Nephron (organoid): ENCODE results near the gene CYP2S1.

ENCODE experiments used
- H3K27ac Mint-ChIP-seq, 3 experiments: 2 replicates each; pipeline ENCODE4 v1.8.0; 2020; ENCODE audit warnings: mixed read lengths in 3 of 3, mild to moderate bottlenecking in 2 of 3, moderate library complexity in 1 of 3
- H3K27me3 Mint-ChIP-seq: 2 replicates; pipeline ENCODE4 v1.8.0; 2021; ENCODE audit warnings: low read depth, mild to moderate bottlenecking, moderate library complexity, mixed read lengths
- H3K36me3 Mint-ChIP-seq: 2 replicates; pipeline ENCODE4 v1.8.0; 2020; ENCODE audit warnings: low read depth, mixed read lengths
- H3K4me1 Mint-ChIP-seq: 2 replicates; pipeline ENCODE4 v1.8.0; 2020; ENCODE audit warnings: mixed read lengths
- H3K4me3 Mint-ChIP-seq, 3 experiments: 2 replicates each; pipeline ENCODE4 v1.8.0; 2020; ENCODE audit warnings: mild to moderate bottlenecking in 3 of 3, mixed read lengths in 3 of 3, moderate library complexity in 2 of 3
- H3K9me3 Mint-ChIP-seq: 2 replicates; pipeline ENCODE4 v1.8.0; 2020; ENCODE audit warnings: mixed read lengths
- CTCF ChIP-seq, 3 experiments: fragments of 200-600 bp; sonication (generic); IDR thresholded peaks; one replicate each; pipeline ENCODE4 v1.5.0; 2021; ENCODE audit warnings: antibody characterized with exemption in 3 of 3; ENCODE audit not compliant: unreplicated experiment in 3 of 3

CYP2S1 gene

GRCh38 chr19:41234512-41235168 is 41.6 kb downstream of the CYP2S1 start:
- Mint-ChIP-seq H3K27ac (no peak overlapping the region), H3K9me3 (no peaks in the 10 kb centered on the region), H3K4me3 (no peak overlapping the region), H3K36me3 (peaks cover 9% of the 10 kb centered on the region), H3K27me3 (no peaks in the 10 kb centered on the region), H3K4me1 (no peaks in the 10 kb centered on the region)
- no peak for TF ChIP-seq CTCF (IDR thresholded peaks at IDR 0.05; ENCODE audit: unreplicated experiment in 3 of 3)

GRCh38 chr19:41235480-41235879 is 42.5 kb downstream of the CYP2S1 start:
- Mint-ChIP-seq H3K9me3 (no peaks in the 10 kb centered on the region), H3K27ac (no peak overlapping the region), H3K36me3 (peaks cover 9% of the 10 kb centered on the region), H3K4me3 (no peak overlapping the region), H3K4me1 (no peaks in the 10 kb centered on the region), H3K27me3 (no peaks in the 10 kb centered on the region)
- TF ChIP-seq CTCF (IDR thresholded peaks at IDR 0.05; ENCODE audit: unreplicated experiment in 3 of 3) = no peak

GRCh38 chr19:41238244-41238643 is 45.2 kb downstream of the CYP2S1 start:
- Mint-ChIP-seq H3K4me1 (no peaks in the 10 kb centered on the region), H3K27me3 (no peaks in the 10 kb centered on the region), H3K36me3 (peaks cover 9% of the 10 kb centered on the region)

DNA sequence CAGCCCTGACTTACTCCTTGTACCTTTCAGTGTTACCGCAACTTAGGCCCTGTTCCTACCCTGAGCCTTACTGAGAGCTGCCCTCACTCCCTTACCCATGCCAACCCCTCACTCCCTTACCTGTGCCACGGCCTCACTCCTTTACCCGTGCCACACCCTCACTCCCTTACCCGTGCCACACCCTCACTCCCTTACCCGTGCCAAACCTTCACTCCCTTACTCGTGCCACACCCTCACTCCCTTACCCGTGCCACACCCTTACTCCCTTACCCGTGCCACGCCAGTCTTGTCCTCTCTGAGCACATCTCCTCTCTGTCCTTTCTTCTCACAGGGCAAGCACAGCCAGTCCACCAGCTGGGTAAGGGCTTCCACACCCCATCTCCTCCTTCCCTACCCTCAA is 46.3 kb downstream of the CYP2S1 start:
- H3K27me3 Mint-ChIP-seq = no peaks in the 10 kb centered on the region
- H3K27ac Mint-ChIP-seq = no peak overlapping the region
- no peaks in the 10 kb centered on the region for H3K9me3 Mint-ChIP-seq
- TF ChIP-seq CTCF (IDR thresholded peaks at IDR 0.05; ENCODE audit: unreplicated experiment in 3 of 3) = no peak
- no peaks in the 10 kb centered on the region for H3K4me1 Mint-ChIP-seq
- no peak overlapping the region for H3K4me3 Mint-ChIP-seq
- peaks cover 14% of the 10 kb centered on the region for H3K36me3 Mint-ChIP-seq

More at GRCh38 chr19:41238244-41238643, 45.2 kb downstream of the CYP2S1 start:
- H3K9me3 Mint-ChIP-seq = no peaks in the 10 kb centered on the region
- no peak overlapping the region for H3K27ac Mint-ChIP-seq
- TF ChIP-seq CTCF (IDR thresholded peaks at IDR 0.05; ENCODE audit: unreplicated experiment in 3 of 3) = no peak
- no peak overlapping the region for H3K4me3 Mint-ChIP-seq

DNA sequence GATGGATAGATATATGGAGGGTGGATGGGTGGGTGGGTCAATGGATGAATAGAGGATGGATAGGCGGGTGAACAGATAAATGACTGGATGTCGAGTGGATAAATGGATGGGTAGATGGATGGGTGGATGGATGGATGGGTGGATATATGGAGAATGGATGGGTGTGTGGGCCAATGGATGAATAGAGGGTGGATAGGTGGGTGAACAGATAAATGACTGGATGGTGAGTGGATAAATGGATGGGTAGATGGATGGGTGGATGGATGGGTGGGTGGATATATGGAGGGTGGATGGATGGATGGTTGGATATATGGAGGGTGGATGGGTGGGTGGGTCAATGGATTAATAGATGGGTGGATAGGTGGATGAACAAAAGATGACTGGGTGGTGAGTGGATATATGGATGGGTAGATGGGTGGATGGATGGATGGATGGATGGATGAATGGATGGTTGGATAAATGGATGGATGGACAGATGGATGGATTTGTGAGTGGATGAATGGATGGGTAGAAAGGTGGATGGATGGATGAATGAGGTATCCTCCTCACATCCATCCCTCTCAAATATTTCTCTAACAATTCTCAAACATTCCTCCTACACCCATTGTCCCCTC is 47.0 kb downstream of the CYP2S1 start:
- no peaks in the 10 kb centered on the region for H3K4me1 Mint-ChIP-seq
- H3K4me3 Mint-ChIP-seq = no peak overlapping the region
- H3K36me3 Mint-ChIP-seq = peaks cover 16% of the 10 kb centered on the region
- H3K27me3 Mint-ChIP-seq = no peaks in the 10 kb centered on the region
- H3K27ac Mint-ChIP-seq = no peak overlapping the region
- no peaks in the 10 kb centered on the region for H3K9me3 Mint-ChIP-seq
- TF ChIP-seq CTCF (IDR thresholded peaks at IDR 0.05; ENCODE audit: unreplicated experiment in 3 of 3) = no peak

GRCh38 chr19:41241859-41242258 is 48.8 kb downstream of the CYP2S1 start:
- TF ChIP-seq CTCF (IDR thresholded peaks at IDR 0.05; ENCODE audit: unreplicated experiment in 3 of 3) = no peak
- Mint-ChIP-seq H3K27me3 (no peaks in the 10 kb centered on the region), H3K4me1 (no peaks in the 10 kb centered on the region), H3K4me3 (no peak overlapping the region), H3K9me3 (no peaks in the 10 kb centered on the region), H3K27ac (no peak overlapping the region), H3K36me3 (peaks cover 25% of the 10 kb centered on the region)
